Keratinocyte (primary cell): Measurements from ENCODE around the gene GBA3. TPM values are rescaled to one million over a fixed set of nuclear protein-coding genes. Genes with fewer than 3 reads are reported as not detected.

Experiments
- DNase-seq: peaks from one replicate; pipeline ENCODE4 v3.0.0-alpha.2; 2011; ENCODE audit warnings: low read depth, missing footprints, low spot score
- FAIRE-seq: peaks from 2 replicates; lab custom pipeline; 2011; peaks lifted over from hg19 to GRCh38; lab: Jason Lieb, UNC
- H2AFZ ChIP-seq: 2 replicates; pipeline ENCODE4 v1.6.0; 2012; ENCODE audit warnings: low read length, control low read depth, inconsistent platforms; ENCODE audit not compliant: control insufficient read depth
- H3K27ac ChIP-seq: 2 replicates; pipeline ENCODE4 v1.5.1; 2011; ENCODE audit warnings: low read length; ENCODE audit not compliant: control insufficient read depth, insufficient read depth
- H3K27me3 ChIP-seq: 3 replicates; pipeline ENCODE4 v1.6.0; 2011; ENCODE audit warnings: low read length; ENCODE audit not compliant: control insufficient read depth, insufficient read depth; ENCODE audit errors: extremely low read depth
- H3K36me3 ChIP-seq, 2 experiments: 2 replicates in 1 of 2; 3 replicates in 1 of 2; pipeline ENCODE4 v1.5.1; 2011; ENCODE audit warnings: low read length in 2 of 2, mild to moderate bottlenecking in 1 of 2; ENCODE audit not compliant: control insufficient read depth in 2 of 2, insufficient read depth in 2 of 2; ENCODE audit errors: extremely low read depth in 1 of 2
- H3K4me1 ChIP-seq: 3 replicates; pipeline ENCODE4 v1.5.1; 2011; ENCODE audit warnings: low read length; ENCODE audit not compliant: control insufficient read depth, insufficient read depth; ENCODE audit errors: extremely low read depth
- H3K4me2 ChIP-seq: 3 replicates; pipeline ENCODE4 v1.6.0; 2011; ENCODE audit warnings: low read depth, low read length; ENCODE audit not compliant: control insufficient read depth, insufficient read depth; ENCODE audit errors: extremely low read depth
- H3K4me3 ChIP-seq, 3 experiments: fragments of 200-600 bp in 1 of 3; sonication (generic) in 1 of 3; 2 replicates in 2 of 3; 3 replicates in 1 of 3; pipeline ENCODE4 v1.5.1; 2011 to 2016; ENCODE audit warnings: low read length in 3 of 3, mild to moderate bottlenecking in 3 of 3, control low read depth in 2 of 3, inconsistent platforms in 1 of 3, low read depth in 1 of 3, mixed read lengths in 1 of 3, mixed run types in 1 of 3, moderate library complexity in 1 of 3; ENCODE audit not compliant: control insufficient read depth in 2 of 3, insufficient read depth in 2 of 3; ENCODE audit errors: extremely low read depth in 1 of 3
- H3K79me2 ChIP-seq: 2 replicates; pipeline ENCODE4 v1.6.0; 2012; ENCODE audit warnings: low read length; ENCODE audit not compliant: control insufficient read depth, insufficient read depth
- H3K9ac ChIP-seq: 3 replicates; pipeline ENCODE4 v1.6.0; 2011; ENCODE audit warnings: low read length; ENCODE audit not compliant: control insufficient read depth, insufficient read depth; ENCODE audit errors: extremely low read depth
- H3K9me1 ChIP-seq: 3 replicates; pipeline ENCODE4 v1.6.0; 2011; ENCODE audit warnings: low read length; ENCODE audit not compliant: control insufficient read depth, insufficient read depth; ENCODE audit errors: extremely low read depth
- H3K9me3 ChIP-seq: 2 replicates; pipeline ENCODE4 v1.5.1; 2012; ENCODE audit warnings: low read depth, low read length; ENCODE audit not compliant: control insufficient read depth
- H4K20me1 ChIP-seq: 3 replicates; pipeline ENCODE4 v1.6.0; 2011; ENCODE audit warnings: low read length; ENCODE audit not compliant: control insufficient read depth, insufficient read depth; ENCODE audit errors: extremely low read depth
- EZH2 ChIP-seq: IDR thresholded peaks from one replicate; pipeline ENCODE4 v1.6.1; 2012; ENCODE audit warnings: inconsistent platforms, mild to moderate bottlenecking, low read length, moderate library complexity
- dilution Hi-C: fragments of 300-500 bp; cut with MboI; formaldehyde crosslinking; loops from one replicate; pipeline ENCODE4 v1.7.0; 2020; ENCODE audit warnings: low sequenced_read_pairs; ENCODE audit not compliant: extremely low pct_ligation_motif_present
- polyA plus RNA-seq, 5 experiments: library from polyadenylated mRNA; depleted of rRNA in 3 of 5; stranded (reverse) in 3 of 5; stranded (forward) in 1 of 5; unstranded in 1 of 5; fragments of >200 nt; gene quantifications; 1 replicate in 1 of 5; 2 replicates in 3 of 5; 3 replicates in 1 of 5; pipeline versions ENCODE4 v1.2.1 to v1.2.3, GENCODE V29; 2011 to 2012; ENCODE audit warnings: missing spikeins in 2 of 5, low read depth in 1 of 5, low replicate concordance in 1 of 5
- TF ChIP-seq, protein P1 (sequence below), 3 experiments: IDR thresholded peaks in 1 of 3; conservative IDR thresholded peaks in 1 of 3; optimal IDR thresholded peaks in 1 of 3; 2 replicates in 2 of 3; 3 replicates in 1 of 3; pipeline versions ENCODE3 to v1.5.1; 2011; ENCODE audit warnings: low read length in 3 of 3, mild to moderate bottlenecking in 3 of 3, moderate library complexity in 2 of 3, control low read depth in 1 of 3, inconsistent platforms in 1 of 3; ENCODE audit not compliant: insufficient read depth in 2 of 3; ENCODE audit errors: extremely low read depth in 1 of 3

The GBA3 gene
- polyA plus RNA-seq, 1 donor (not counting 4 experiments of a cell fraction or from before 2014, with no cell fraction given): not detected

DNA sequence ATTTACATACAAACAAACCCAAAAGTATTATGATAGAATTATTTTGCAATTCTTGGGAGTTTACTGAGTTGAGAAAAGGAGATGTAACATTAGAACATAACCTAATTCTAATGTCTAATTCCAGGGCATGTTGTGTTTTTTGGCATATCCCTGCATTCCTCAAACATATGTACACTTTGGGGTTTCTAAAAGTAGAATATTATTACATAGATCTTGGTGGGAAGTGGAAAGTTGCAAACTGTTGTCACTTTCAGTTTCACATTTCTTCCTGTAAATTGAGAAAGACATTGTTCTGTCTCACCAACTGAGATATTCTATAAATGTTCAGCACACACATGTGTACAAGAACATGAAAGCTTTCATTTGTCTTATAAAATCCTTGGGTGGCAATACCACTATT is 24.4 kb upstream of the GBA3 start:
- Histone ChIP-seq H3K9me1 (no peaks in the 10 kb centered on the region), H4K20me1 (no peaks in the 10 kb centered on the region), H2AFZ (peak overlapping the region; percentile 42), H3K4me2 (no peak overlapping the region), H3K36me3 (no peaks in the 10 kb centered on the region), H3K9ac (no peak overlapping the region), H3K79me2 (no peaks in the 10 kb centered on the region), H3K4me3 (no peak overlapping the region), H3K4me1 (peaks cover 7% of the 10 kb centered on the region), H3K27ac (no peak overlapping the region), H3K9me3 (no peaks in the 10 kb centered on the region), H3K27me3 (no peaks in the 10 kb centered on the region)
- no peak for FAIRE-seq
- dilution Hi-C loops: no loop called here
- TF ChIP-seq, protein P1, sequence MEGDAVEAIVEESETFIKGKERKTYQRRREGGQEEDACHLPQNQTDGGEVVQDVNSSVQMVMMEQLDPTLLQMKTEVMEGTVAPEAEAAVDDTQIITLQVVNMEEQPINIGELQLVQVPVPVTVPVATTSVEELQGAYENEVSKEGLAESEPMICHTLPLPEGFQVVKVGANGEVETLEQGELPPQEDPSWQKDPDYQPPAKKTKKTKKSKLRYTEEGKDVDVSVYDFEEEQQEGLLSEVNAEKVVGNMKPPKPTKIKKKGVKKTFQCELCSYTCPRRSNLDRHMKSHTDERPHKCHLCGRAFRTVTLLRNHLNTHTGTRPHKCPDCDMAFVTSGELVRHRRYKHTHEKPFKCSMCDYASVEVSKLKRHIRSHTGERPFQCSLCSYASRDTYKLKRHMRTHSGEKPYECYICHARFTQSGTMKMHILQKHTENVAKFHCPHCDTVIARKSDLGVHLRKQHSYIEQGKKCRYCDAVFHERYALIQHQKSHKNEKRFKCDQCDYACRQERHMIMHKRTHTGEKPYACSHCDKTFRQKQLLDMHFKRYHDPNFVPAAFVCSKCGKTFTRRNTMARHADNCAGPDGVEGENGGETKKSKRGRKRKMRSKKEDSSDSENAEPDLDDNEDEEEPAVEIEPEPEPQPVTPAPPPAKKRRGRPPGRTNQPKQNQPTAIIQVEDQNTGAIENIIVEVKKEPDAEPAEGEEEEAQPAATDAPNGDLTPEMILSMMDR (optimal IDR thresholded peaks at IDR 0.05 in 1 of 3, IDR thresholded peaks at IDR 0.05 in 1 of 3, conservative IDR thresholded peaks at IDR 0.05 in 1 of 3; ENCODE audit: extremely low read depth in 1 of 3, insufficient read depth in 2 of 3, low read length in 3 of 3): no peak
- TF ChIP-seq EZH2: no peak
- no peak for DNase-seq

DNA sequence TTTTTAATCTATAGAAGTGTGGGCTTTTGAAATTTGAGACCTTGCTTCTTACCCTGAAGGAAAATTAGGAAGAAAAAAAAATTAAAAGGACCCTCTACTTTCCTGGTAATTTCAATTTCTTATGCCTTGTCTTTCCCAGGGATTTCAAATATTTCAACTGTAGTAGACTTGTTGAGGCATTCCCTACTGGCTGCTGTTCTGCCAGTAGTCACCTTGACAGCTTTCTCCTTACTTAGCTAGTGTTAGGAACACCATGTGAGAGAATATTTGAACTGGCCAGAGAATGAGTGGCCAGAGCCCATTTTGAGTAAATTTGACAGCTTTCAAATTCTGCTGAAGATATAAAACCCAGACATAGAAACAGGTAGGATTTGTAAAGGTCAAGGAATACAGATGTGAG is 24.0 kb upstream of the GBA3 start:
- Histone ChIP-seq H3K79me2 (no peaks in the 10 kb centered on the region), H3K4me2 (no peak overlapping the region), H3K4me3 (no peak overlapping the region), H3K9ac (no peak overlapping the region), H3K4me1 (peaks cover 7% of the 10 kb centered on the region), H2AFZ (no peak overlapping the region), H3K27me3 (no peaks in the 10 kb centered on the region), H4K20me1 (no peaks in the 10 kb centered on the region), H3K9me1 (no peaks in the 10 kb centered on the region), H3K9me3 (no peaks in the 10 kb centered on the region), H3K36me3 (no peaks in the 10 kb centered on the region), H3K27ac (no peak overlapping the region)
- FAIRE-seq (no peak), DNase-seq (no peak)
- dilution Hi-C loops: no loop called here
- TF ChIP-seq, protein P1 (optimal IDR thresholded peaks at IDR 0.05 in 1 of 3, IDR thresholded peaks at IDR 0.05 in 1 of 3, conservative IDR thresholded peaks at IDR 0.05 in 1 of 3; ENCODE audit: extremely low read depth in 1 of 3, insufficient read depth in 2 of 3, low read length in 3 of 3): no peak
- no peak for TF ChIP-seq EZH2
